Activated CD4-positive, alpha-beta T cell treated with anti-CD3 and anti-CD28 coated beads for 36 hours (primary cell): Measurements from ENCODE around the gene CATSPER3. TPM values are rescaled to one million over a fixed set of nuclear protein-coding genes. Genes with fewer than 3 reads are reported as not detected.

Experiments
- ATAC-seq: fragments of 200-7000 bp; cut with Tn5 transposase; one replicate; pipeline ENCODE4 v1.10.0; 2021; ENCODE audit warnings: mild to moderate bottlenecking, moderate library complexity
- CTCF ChIA-PET: fragments of 350-600 bp; sonication (Branson Sonifier 250); formaldehyde crosslinking; loops from one replicate; lab custom pipeline; 2021; ENCODE audit warnings: antibody characterized with exemption; lab: Charles Lee
- POLR2A ChIA-PET: fragments of 350-600 bp; sonication (Branson Sonifier 250); formaldehyde crosslinking; loops from one replicate; lab custom pipeline; 2021; ENCODE audit warnings: antibody characterized with exemption, inconsistent platforms; lab: Charles Lee
- DNase-seq: peaks from one replicate; pipeline ENCODE4 v3.0.0-alpha.2; 2020
- H3K27ac Mint-ChIP-seq: one replicate; pipeline ENCODE4 v1.8.0; 2021; ENCODE audit warnings: mixed read lengths
- H3K27me3 Mint-ChIP-seq: one replicate; pipeline ENCODE4 v1.8.0; 2021; ENCODE audit warnings: mixed read lengths
- H3K36me3 Mint-ChIP-seq: one replicate; pipeline ENCODE4 v1.8.0; 2021; ENCODE audit warnings: low read depth, mixed read lengths
- H3K4me1 Mint-ChIP-seq: one replicate; pipeline ENCODE4 v1.8.0; 2021; ENCODE audit warnings: mixed read lengths
- H3K4me3 Mint-ChIP-seq: one replicate; pipeline ENCODE4 v1.8.0; 2021; ENCODE audit warnings: mild to moderate bottlenecking, moderate library complexity, mixed read lengths
- H3K9me3 Mint-ChIP-seq: one replicate; pipeline ENCODE4 v1.8.0; 2021; ENCODE audit warnings: low read depth, mixed read lengths
- intact Hi-C, 2 experiments: fragments of 100-400 bp; cut with DNase I in 1 of 2; cut with micrococcal nuclease in 1 of 2; formaldehyde crosslinking; loops; one replicate each; pipeline versions ENCODE4 v1.14.2 to v1.15.1; 2022 to 2024; cut with DNase I, micrococcal nuclease
- microRNA-seq: library from miRNA; unstranded; fragments of <30 nt; microRNA quantifications from one replicate; pipeline ENCODE4 v1.2.0, GENCODE V29; 2021; ENCODE audit warnings: borderline replicate concordance
- total RNA-seq, 2 experiments: library from RNA; stranded (reverse); gene quantifications; one replicate each; pipeline ENCODE4 v1.2.3, GENCODE V29; 2021

The CATSPER3 gene
- total RNA-seq, 2 experiments from 2014 or later = 0.40 to 0.69 TPM

DNA sequence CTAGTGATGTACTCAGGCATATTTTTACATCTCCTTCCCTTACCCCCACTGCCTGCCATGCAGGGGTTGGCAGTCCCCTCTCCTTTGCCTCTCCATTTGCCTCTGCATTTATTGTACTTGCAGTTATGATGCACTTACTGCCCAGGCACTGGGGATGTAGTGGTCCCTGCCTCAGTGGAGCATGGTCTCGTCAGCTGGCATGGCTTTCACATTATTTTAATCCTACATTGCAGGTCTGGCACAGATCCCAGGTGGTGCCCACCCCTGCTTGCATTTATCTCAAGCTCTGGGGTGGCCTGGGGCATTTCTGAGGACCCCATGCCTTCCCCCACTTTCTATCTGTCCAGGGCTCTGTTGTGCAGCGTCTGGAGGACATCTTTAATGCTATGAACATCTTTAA lies 89.5 kb downstream of the CATSPER3 start:
- Mint-ChIP-seq H3K9me3 (no peaks in the 10 kb centered on the region), H3K36me3 (no peaks in the 10 kb centered on the region), H3K27ac (no peak overlapping the region), H3K4me1 (no peaks in the 10 kb centered on the region), H3K4me3 (no peak overlapping the region), H3K27me3 (peaks cover 20% of the 10 kb centered on the region)
- ChIA-PET POLR2A (interaction anchor here (0.5 kb wide), 1 partner anchor 11 kb away, joined by 3 read pairs; no protein-coding TSS in a partner anchor), CTCF (interaction anchor here (0.5 kb wide), 1 partner anchor 27 kb away, joined by 4 read pairs; no protein-coding TSS in a partner anchor)
- no peak for ATAC-seq
- intact Hi-C loops = no loop called here
- DNase-seq = no peak

DNA sequence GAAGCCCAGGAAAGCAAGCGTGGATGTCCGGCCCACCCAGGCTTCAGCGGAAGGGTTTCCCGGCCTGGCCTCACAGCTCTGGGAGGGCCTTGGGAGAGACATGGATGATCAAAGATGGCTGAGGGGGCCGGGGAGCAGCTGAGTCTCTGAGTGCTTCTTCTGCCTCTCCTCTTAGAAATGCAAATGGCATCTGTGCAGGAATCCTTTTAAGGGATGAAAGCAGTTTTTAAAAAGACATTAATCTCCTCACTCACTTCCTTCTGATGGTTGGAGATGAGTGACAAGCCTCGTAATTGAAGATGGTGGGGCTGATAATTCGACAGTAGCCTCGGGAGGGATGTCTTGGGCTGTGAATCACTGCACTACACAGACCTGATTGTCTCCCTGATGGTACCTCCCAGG lies 90.6 kb downstream of the CATSPER3 start:
- ATAC-seq (no peak), DNase-seq (no peak)
- intact Hi-C loops = no loop called here
- H3K4me1 Mint-ChIP-seq = no peaks in the 10 kb centered on the region
- POLR2A ChIA-PET = no interaction called here
- no peak overlapping the region for H3K4me3 Mint-ChIP-seq
- H3K9me3 Mint-ChIP-seq = no peaks in the 10 kb centered on the region
- H3K36me3 Mint-ChIP-seq = no peaks in the 10 kb centered on the region
- CTCF ChIA-PET = no interaction called here
- H3K27me3 Mint-ChIP-seq = peaks cover 12% of the 10 kb centered on the region
- no peak overlapping the region for H3K27ac Mint-ChIP-seq

DNA sequence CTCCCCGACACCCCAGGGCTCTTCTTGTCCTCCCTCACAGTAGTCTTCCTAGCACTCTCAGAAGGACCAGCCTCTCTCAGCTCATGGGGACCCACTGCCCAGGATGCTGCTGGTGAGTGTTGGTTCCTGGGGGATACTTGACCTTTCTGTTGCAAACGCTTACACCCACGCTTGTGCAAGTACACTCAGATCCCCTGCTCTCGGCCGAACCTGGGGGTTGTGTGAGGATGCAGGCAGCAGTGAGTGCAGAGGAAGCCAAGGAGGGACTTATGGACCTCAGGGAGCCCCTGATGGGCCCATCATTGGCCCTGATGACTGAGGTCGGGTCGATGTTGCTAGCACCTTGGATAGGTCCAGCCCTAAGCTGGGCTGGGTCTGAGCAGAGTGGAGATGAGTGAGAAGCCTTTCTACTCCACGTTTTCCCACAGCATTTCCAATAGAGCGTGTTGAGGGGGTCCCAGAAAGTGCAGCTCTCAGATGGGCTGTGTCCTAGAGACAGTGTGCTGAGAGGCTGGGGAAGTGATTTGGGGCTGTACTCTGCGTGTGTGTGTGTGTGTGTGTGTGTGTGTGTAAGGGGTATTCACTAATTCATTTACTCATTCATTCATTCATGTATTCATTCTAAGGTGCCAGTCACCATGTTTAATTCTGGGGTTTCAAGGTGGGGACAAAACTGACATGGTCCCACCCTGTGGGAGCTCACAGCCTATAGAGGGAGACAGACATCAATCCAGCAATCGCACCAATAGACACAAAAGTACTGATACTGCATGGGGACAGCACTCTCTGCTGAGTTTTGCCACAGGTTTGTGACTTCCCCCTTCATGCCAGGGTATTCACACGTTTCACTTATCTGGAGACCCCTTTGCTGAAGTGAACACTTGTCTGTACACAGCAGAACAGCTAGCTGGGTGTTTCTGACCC lies 91.6 kb downstream of the CATSPER3 start:
- intact Hi-C loops = no loop called here
- Mint-ChIP-seq H3K27me3 (peaks cover 8% of the 10 kb centered on the region), H3K4me3 (no peak overlapping the region), H3K27ac (no peak overlapping the region), H3K36me3 (no peaks in the 10 kb centered on the region), H3K9me3 (no peaks in the 10 kb centered on the region), H3K4me1 (no peaks in the 10 kb centered on the region)
- ChIA-PET POLR2A (no interaction called here), CTCF (no interaction called here)
- ATAC-seq (no peak), DNase-seq (no peak)

DNA sequence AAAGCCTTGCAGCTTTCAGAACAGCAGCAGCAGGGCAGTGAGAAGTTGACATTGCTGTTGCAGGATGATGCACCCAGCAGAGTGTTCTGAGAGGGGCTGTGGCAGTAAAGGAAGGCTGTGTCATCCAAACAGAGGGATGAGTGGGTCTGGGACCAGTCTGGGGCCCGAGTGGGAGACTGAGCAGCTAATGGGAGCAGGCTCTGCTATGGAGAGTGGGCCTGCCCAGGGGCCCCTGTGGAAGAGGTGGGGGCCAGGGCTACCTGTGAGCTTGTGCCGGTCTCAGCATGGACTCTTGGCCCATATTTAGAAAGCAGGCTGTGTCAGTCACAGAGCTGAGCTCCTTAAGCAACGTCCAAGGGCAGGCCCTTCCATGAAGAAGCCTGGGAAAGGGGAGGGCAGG lies 92.3 kb downstream of the CATSPER3 start:
- Mint-ChIP-seq H3K36me3 (no peaks in the 10 kb centered on the region), H3K4me3 (no peak overlapping the region), H3K9me3 (no peaks in the 10 kb centered on the region), H3K27me3 (peaks cover 8% of the 10 kb centered on the region), H3K27ac (no peak overlapping the region), H3K4me1 (no peaks in the 10 kb centered on the region)
- no peak for DNase-seq
- intact Hi-C loops = no loop called here
- ATAC-seq = no peak
- CTCF ChIA-PET = no interaction called here
- POLR2A ChIA-PET = no interaction called here

DNA sequence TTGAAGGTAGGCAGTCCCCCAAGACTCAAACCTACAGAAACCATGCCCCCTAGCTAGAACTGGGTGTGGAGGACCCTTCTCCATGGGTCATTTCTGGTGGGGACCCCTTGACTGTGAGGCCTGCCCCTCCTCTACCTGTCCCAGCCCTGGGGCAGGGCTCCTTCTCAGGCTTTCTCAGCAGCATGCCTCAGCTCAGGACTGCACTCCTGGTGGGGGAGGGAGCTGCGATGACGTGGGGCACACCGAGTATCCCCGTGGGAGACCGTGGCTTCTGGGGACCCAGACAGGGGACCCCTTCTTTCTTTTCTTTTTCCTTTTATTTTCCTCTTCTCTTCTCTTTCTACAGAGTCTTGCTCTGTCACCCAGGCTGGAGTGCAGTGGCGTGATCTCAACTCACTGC lies 93.3 kb downstream of the CATSPER3 start:
- ATAC-seq (no peak), DNase-seq (no peak)
- Mint-ChIP-seq H3K9me3 (no peaks in the 10 kb centered on the region), H3K27me3 (peaks cover 8% of the 10 kb centered on the region), H3K27ac (no peak overlapping the region), H3K4me1 (no peaks in the 10 kb centered on the region), H3K4me3 (no peak overlapping the region), H3K36me3 (no peaks in the 10 kb centered on the region)
- intact Hi-C loops = no loop called here
- POLR2A ChIA-PET = no interaction called here
- CTCF ChIA-PET = no interaction called here

Small RNAs within 50 kb of the gene (microRNA-seq; reads per million reads assigned to microRNA genes)
- not detected for gene MIR4461

Other genes starting within 250 kb of the CATSPER3 start
- gene CAMLG, start 229.4 kb upstream of the CATSPER3 start, total RNA-seq = 10 to 100 TPM; 19.8 to 35.2 TPM
- 10 to 100 TPM; 63.5 to 86.7 TPM for gene DDX46, start 209.1 kb upstream of the CATSPER3 start, total RNA-seq
- gene C5orf24, start 121.9 kb upstream of the CATSPER3 start, total RNA-seq = 10 to 100 TPM; 24.5 to 24.9 TPM
- gene TXNDC15, start 93.5 kb upstream of the CATSPER3 start, total RNA-seq = 10 to 100 TPM; 16.6 to 29.1 TPM
- 10 to 100 TPM; 10.0 to 12.8 TPM for gene PCBD2, start 62.8 kb upstream of the CATSPER3 start, total RNA-seq
- under 1 TPM; 0.18 TPM for gene PITX1, start 66.3 kb downstream of the CATSPER3 start, total RNA-seq